Activated T-cell treated with anti-CD3 and anti-CD28 coated beads, Interleukin-2, amount 50 U/mL, for 48 hours (primary cell): Measurements from ENCODE around the gene C3orf85.
"Not testable (repeated sequence)": the region's sequence is repeated elsewhere in the genome, so short reads cannot be mapped to it uniquely, and the experiment has no call there.

Experiments used
- DNase-seq, 2 experiments: peaks; one replicate each; pipeline ENCODE4 v3.0.0-alpha.2; 2020

Gene C3orf85

DNA sequence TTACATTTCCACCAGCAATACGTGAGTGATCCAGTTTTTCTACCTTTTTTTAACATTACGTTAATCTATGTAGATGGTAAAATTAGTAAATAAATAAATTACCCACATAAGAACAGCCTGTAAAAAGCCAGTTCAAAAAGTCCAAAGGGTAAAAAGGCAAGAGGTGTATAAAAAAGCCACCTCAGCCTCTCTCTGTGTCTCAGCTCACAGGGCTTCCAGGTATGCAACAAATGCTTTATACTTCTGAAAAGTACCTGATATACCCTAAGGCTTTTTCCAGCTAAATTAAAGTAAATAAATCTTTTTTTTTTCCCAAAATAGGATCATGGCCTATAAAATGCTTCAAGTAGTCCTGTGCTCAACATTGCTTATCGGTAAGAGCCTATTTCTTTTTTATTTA, at the start of gene C3orf85:
Gene C3orf85, plus strand, starts transcription at position 197 of the 400 bp plus-strand sequence. Its CDS starts 129 bp downstream, at position 326.
- no peak for DNase-seq

DNA sequence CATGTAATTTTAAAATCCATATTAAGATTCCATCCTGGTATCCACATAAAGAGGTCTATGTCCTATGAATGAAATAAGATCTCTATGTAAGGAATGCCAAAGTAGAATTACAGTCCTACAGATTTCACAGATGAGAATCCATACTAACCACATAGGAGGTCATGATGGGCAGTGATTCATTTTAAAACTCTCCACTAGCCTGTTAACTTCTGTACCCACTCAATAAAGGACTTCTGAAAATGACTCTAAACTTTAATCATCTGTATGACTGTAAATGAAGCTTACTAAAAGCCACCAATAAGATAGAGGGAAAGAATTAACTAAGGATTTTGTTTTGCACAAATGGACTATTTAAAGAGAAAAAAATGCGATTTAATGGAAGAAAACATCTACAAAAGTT, 47.3 kb upstream of the C3orf85 start:
- DNase-seq: no peak

DNA sequence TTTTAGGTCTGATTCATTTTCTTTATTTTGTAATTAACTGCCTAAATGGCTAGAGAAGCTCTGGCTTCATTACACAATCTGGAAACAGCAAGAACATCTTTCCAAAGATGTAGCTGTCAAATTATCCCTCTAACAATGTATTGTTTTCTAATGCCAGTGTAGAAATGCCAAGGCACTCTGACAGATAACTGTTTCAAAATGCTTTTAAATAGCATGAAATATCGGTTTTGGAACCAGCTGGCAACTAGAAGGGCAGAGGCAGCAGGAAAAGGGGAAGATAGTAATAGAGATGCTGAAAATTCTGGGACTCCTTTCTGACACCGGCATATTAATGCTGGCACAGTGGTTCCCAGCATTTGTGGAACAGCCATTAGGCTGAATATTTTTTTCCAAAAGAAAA, 44.7 kb upstream of the C3orf85 start:
- no peak for DNase-seq

- no peak for DNase-seq
These were observed 43.0 kb upstream of the C3orf85 start for GRCh38 chr3:109093561-109093960.

DNA sequence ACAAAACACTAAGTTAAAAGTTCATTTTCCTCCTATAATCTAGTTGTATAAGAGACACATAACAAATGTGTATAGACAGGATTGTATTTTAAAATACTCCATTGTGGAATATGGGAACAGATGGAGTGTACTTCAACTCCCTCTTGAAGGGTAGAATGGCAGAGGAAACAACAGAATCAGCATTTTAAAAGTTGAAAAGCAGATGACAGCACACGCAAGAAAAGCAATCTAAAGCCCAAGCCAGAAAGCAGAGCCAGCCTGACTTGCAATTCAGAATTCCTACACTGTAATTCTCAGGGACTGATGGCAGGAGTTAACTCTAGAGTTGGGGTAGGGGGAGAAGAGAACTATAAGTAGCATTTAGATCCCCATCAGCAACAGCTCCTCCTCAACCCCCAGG, 41.4 kb upstream of the C3orf85 start:
- no peak for DNase-seq

DNA sequence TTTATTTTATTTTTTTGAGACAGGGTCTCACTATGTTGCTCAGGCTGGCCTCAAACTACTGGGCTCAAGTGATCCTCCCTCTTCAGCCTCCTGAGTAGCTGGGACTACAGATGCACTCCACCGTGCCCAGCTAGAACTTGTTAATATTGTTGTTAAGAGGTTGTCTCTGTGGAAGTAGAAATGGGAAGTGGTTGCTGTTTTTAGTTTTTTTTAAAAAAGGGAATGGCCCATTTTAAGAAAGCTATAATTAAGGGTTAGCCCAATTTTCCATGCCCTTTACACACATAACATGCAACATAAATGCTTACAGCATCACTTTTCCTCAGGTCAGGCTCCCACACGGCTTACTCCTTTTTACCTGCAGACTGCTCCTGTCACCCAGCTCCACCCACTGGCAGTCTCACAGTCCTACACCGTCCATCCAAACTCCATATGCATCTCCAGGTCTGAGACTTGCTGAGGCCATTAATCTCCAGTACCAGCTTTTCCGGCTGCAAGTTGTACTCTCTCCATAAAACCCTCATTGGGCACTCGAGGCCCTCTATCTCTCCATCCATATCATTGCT, 38.4 kb upstream of the C3orf85 start:
- no peak for DNase-seq

DNA sequence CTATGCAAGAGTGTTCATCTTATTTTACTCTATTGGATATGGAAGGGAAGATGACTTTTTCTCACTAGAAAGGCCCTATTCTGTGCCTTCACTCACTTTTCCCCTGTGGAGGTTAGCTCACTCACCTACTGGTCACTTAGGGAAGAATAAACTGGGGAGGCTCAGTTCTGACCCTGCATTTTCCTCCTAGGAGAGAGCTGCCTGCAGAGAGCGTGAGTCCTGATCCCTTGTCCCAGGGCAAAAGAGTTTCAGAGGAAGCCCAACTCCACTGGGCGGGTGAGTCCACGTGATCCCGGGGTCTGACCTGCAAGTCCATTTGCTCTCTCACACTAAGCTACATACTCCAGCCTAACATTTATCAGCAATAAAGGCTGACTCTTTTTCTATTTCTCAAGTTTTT, 26.9 kb upstream of the C3orf85 start:
- no peak for DNase-seq

- no peak for DNase-seq
These were observed 23.4 kb upstream of the C3orf85 start for GRCh38 chr3:109112946-109113760.

- DNase-seq: no peak
These were observed 21.8 kb upstream of the C3orf85 start for GRCh38 chr3:109114746-109115145.

GRCh38 chr3:109115451-109115850, 21.1 kb upstream of the C3orf85 start:
- DNase-seq: no peak

GRCh38 chr3:109116031-109116430, 20.5 kb upstream of the C3orf85 start:
- DNase-seq: no peak

DNA sequence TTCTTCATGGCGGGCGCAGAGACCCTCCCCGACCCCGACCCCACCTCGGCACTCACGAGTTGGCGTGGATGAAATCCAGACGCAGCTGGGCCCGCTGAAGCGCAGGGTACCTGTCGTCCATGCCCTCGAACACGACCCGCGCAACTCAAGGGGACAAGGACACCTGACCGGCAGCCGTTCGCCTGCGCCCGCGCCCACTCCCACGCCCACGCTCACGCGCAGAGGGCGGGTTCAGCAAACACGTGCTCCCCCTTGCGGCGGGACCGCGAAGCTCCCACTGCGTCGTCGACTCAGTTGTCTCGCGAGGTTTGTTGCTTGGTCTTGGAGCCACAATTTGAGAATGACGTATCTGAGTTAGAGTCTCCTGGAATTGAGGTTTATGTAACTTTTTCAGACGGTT, 18.6 kb upstream of the C3orf85 start, which contains the start of gene MORC1:
Gene MORC1, minus strand, starts transcription at position 196 of the 400 bp plus-strand sequence. Its CDS starts 75 bp downstream, at position 121.
- no peak for DNase-seq

DNA sequence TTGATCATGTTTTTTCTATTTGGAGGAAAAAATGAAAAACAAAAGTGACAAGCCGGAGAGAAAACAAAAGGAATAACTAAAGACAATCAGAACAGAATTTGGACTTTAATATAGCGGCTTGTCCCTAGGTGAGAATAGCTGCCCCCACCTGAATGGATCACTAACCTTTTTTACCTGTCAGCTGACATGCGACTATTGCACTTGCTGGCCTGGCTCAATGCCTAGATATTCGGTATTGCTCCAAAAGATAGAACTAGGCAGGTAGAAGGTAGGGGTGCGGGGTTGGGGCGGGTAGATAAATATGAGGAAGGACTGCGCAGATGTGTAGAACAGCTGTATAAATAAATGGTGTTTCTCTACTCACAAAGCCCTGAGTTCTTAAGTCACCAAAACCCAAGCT, 17.9 kb upstream of the C3orf85 start:
- no peak for DNase-seq

DNA sequence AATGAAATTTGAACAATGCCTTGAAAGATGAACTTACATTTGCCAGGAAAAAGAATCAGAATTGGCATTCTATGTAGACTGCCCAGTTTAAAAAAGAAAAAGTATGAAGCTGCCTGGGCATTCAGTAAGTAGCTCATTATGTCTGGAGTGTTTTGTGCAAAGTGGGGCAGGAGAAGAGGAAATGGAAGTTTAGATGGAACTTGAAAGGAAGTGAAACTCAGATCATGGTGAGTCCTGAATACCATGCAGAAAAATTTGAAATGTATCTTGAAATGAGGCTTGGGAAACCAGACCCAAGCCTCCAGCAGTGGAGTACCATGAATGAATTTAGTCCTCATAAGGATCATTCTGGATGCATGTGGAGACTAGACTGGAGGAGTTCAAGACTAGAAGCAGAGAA, 13.8 kb upstream of the C3orf85 start:
- DNase-seq: no peak

GRCh38 chr3:109125902-109126301, 10.6 kb upstream of the C3orf85 start:
- DNase-seq: no peak

GRCh38 chr3:109127553-109127952, 9.0 kb upstream of the C3orf85 start:
- DNase-seq: no peak

DNA sequence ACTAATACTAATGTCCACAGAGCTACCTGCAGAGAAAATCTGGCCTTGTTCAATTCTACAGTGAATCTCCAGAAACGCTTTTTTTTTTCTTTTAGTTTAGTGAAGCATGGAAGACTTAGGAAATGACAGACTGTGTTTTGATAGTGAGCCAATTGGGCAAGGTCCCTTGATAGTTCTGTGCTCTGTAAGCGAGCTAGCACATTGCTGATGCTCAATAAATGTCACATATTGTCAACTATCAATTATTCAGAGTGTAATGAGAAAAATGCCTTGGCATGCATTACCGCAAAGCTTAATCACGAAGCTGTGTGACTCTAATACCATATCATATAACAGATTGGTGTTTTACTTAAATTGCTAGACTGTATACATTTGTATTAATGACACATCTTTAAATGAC, 5.2 kb upstream of the C3orf85 start:
- no peak for DNase-seq

DNA sequence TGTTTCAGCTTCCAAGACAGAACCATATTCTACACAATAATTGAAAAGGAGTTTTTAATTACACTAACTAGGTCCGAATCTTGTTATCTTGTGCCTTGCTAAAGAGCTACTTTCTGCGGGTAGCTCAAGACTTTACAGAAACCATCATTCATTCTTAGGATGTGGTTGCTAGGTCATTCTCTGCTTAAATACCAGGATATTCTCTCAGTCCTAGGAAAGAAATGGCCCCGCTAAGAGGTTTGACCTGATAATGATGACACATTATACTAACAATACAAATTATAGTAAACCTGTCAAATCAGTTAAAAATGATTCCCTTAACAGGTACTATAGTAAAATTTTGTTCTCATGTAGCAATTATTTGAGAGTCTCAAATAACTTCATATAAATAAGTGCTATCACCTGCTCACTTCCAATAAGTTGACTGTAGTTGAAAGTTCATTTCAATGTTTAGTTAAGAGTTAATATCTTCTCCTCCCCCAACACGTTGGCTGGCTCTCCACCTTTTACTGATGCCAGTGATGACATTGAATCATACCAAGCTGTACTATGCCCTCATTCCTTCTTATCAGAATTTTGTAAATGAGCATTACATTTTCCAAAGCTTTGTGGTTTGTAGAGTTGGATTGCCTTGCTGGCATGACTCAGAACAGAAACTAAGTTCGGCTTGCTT, 3.6 kb upstream of the C3orf85 start:
- no peak for DNase-seq

DNA sequence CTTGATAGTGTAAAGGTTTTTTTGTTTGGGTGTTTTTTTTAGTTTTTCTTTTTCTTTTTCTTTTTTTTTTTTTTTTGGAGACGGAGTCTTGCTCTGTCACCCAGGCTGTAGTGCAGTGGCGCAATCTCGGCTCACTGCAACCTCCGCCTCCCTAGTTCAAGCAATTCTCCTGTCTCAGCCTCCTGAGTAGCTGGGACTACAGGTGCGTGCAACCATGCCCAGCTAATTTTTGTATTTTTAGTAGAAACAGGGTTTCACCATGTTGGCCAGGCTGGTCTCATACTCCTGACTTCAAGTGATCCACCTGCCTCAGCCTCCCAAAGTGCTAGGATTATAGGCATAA, 3.1 kb upstream of the C3orf85 start:
- not testable (repeated sequence) for DNase-seq

DNA sequence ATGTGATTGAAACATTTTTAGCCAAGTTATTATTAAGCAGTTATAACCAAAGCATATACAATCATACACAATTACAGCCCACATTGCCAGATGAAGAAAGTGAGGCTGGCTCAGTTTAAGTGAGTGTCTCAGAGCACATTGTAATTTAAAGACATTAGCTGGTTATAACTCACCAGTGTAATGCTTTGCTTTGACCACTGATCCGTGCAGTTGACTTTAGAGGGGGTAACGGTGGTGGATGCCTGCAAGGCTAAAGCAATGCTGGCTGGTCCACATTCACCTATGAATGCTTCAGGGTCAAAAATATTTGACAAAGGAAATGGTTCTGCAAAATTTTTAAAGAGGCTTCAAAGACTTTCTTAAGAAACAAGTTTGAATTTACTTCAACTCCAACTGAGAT, 1.2 kb downstream of the C3orf85 start:
- no peak for DNase-seq

DNA sequence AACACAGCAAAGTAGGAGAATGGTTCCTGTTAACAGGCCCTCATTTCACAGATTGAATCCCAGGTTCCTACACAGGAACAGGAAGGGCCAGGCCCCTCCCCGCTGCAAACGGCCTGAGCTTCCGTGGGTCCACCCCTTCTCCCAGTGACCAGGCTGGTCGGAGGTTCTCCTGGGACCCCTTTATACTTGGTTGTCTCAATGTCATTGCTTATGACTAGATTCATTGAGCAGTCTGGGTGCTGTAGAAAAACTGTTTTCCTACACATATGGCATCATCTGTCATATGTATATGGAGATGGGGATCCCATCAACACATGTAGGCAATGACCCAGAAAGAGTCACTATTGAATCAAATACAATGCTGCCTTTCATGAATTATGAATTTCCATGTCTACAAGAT, 3.8 kb downstream of the C3orf85 start:
- no peak for DNase-seq

GRCh38 chr3:109143646-109144045, 7.1 kb downstream of the C3orf85 start:
- no peak for DNase-seq

DNA sequence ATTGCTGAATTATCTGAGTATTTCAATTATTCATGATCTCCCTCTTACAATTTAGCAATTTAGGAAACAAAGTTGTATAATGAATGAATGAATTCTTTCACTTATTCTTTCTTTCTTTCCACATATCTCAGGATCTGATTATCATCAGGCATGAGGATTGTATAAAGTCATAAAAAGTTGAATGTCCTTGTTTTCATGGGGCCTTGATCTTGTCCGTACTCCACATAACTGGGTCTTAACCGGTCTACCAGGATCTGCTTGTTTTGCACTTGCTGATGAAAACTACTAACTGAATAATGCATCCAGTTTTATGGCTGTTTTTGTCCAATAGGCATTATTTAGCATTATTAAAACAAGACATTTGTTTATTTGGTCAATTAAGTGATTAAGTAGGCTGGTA, 12.6 kb downstream of the C3orf85 start:
- DNase-seq: no peak

- no peak for DNase-seq
These were observed 15.8 kb downstream of the C3orf85 start for GRCh38 chr3:109152320-109152719.
